NCI-H526 treated with DMSO at 0.1 percent for 48 hours (cell line): ENCODE results near the gene ADM5.

Experiments
- DNase-seq: peaks from one replicate; lab custom pipeline; 2025; lab: John Stamatoyannopoulos, UW

The ADM5 gene, protein sequence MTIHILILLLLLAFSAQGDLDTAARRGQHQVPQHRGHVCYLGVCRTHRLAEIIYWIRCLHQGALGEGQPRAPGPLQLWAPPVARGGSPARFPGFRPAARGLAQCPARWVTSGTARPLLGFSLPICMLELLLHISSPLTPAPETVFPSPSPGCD

DNA sequence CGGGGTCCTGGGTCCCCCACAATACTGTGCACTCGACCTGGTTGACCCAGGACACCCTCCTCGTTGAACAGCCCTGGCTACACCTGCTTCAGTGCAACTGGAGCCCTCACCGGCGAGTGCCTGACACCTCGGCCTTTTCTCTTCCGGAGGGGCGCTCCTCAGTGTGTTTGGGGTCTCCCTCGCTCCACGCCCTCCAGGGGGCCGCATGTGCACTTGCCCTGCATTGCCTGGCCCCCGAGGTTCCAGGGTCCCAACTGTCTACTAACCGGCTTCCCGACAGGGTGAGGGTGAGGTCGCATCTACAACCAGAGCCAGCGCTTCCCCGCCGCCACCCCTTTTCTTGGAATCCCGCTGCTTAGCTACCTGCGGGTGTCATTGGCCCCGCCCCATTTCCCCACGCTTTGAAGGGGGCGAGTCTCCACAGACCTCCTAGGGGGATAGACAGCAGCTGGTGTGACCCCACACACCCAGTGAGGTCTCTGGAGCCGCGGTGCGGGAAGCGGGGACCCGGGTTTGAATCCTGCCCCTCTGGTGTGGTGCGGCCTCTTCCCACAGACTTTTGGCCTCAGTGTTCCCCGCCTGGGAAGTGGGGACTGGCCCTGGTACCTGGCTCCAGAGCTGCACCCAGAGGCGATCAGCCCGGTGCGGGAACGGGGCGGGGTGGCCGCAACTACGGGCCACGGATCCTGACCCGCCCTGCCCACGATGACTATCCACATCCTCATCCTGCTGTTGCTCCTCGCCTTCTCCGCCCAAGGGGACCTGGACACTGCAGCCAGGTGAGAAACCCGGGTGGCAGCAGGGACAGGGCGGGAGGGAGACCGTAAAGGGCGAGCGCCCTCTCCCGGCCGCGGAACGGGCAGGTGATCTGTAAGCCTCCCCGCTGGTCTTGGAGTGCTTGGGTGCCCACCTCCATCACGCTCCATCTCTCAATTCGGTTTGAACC is at the start of gene ADM5:
Gene ADM5 (plus strand): TSS at position 462 of the 946 bp plus-strand sequence. CDS start 244 bp downstream, at position 706.
- DNase-seq: peak; percentile 27

DNA sequence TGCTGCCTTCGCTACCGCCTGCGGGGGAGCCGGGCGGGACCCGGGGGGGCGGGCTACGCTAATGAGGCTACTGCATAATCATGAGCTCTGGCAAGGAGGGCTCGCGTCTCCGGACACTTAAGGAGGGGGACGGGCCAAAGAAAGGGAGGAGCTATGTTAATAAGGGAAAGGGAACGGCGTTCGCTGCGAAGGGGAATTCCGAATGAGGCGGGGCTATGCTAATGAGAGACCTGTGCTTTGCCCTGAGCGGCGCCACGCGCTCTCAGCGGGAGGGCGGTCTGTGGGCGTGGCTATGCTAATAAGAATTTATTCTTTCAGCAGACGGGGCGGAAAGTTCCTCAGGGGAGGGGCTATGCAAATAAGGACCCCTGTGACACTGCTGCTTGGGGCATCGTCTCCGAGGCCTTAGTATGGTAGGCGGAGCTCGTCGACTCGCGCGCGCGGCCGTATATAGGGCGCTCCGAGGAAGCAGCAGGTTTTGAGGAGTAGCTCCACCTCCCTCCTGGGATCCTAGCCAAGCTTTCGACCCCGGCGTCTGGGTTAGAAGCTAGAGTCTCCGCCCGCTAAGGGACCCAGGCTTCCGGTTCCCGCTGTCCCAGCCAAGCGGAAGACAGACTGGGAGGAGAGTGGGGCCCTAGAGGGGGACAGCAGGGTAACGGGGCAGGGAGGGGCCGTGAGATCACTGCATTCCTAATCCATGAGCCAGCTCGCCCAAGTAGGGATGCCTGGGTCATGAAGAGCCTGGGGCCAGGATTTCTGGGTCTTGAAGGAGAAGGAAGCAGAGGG is 49.1 kb upstream of the ADM5 start, which contains the start of gene RRAS:
Gene RRAS (minus strand): TSS at position 31 of the 786 bp plus-strand sequence. CDS start 45 bp downstream, outside the sequence.
- DNase-seq: peak; percentile 98

DNA sequence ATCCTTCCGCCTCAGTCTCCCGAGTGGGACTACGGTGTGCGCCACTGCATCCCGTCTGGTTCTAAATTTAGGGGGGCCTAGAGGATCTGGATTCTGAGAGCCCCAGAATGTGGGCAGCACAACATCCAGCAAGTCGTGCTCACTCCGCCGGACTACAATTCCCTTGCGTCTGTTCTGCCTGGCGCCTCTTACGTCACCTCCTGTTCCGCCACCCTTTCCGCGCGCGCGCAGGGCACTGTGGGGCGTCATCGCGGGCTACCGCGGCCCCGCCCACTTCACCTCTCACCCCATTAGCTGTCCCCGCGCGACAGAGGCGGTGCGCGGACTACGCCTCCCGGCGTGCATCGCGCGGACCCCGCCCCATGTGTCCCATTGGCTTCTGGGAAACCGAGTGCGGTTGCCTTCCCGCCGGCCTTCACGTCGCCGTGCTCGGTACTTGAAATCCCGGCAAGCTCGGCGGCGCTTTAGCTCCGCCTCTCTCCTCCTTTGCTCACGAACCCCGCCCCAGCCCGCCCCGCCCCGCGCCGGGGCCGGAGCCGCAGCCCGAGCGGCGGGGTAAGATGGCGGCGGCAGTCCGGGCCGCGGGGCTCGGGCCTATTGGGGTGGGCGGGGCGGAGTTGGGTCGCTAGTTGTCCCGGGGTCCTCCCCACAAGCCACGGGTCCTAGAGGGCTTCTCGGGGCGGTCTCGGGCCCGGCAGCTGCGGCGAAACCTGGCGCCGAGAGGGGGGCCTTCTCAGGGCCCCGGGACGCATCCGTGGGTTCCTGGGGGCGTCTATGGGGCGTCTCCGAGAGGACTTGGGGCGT is 47.5 kb upstream of the ADM5 start, which contains the start of gene SCAF1:
Gene SCAF1 (plus strand): TSS at position 522 of the 804 bp plus-strand sequence. CDS start 2,818 bp downstream, outside the sequence.
- peak; percentile 98 for DNase-seq

DNA sequence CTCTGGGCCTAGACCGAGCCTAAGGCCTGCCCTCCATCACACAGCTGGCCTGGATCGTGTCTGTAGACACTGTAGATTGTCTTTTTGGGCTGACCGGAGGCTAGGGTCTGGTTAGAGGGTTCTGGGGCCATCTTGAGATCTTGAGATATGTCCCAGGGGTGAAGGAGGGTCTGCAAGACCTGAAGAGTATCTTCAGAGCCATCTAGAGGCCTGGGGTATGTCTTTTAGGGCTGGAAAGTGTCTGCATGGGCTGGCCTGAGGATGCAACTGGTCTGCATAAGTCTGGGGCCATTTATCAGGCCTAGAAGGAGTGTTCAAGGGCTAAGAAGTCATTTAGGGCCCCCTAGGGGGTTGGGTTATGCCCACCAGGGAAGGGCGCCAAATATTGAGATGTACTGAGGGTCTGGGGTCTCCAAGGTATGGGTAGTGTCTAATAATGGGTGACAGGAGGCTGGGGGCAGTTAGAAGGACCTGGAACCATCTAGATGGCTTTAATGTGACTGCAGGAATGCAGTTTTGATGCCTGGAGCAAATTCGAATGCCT is 46.8 kb upstream of the ADM5 start:
- DNase-seq: no peak

DNA sequence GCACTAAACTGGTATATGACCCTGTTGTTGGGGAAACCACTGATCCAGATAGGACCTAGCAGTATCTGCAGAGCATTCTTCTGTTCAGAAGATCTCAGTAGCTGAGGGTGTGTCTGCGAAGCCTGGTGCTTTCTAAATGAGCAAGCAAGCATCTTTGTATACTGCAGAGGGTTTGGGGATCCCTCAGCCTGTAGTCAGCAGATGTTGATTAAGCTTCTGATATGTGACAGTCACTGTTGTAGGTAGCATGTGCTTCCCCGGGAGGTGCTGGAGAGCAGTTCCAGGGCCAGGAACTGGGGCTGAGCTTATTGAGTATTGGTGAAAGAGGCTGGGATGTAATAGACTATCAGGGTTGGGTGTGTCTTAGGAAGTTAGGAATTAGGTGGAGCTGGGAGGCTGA is 45.9 kb upstream of the ADM5 start:
- no peak for DNase-seq

DNA sequence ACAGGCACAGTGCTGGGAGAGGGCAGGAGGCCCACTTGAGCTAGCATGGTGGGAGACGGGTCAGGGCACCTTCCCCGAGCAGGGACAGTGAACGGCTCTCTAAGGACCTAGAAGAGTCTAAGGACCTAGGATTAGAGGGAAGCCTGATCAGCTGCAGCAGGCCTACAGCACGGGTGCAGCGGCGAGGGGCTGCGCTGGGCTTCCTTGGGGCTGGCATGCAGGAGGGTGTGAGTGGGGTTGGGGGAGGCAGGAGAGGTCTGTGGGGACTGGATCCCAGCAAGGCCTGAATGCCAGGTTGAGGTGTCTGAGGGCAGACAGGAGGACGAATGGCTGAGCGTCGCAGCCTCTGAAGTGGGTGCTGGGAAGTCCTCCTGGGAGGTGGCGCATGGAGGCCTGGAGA is 43.8 kb upstream of the ADM5 start:
- no peak for DNase-seq

DNA sequence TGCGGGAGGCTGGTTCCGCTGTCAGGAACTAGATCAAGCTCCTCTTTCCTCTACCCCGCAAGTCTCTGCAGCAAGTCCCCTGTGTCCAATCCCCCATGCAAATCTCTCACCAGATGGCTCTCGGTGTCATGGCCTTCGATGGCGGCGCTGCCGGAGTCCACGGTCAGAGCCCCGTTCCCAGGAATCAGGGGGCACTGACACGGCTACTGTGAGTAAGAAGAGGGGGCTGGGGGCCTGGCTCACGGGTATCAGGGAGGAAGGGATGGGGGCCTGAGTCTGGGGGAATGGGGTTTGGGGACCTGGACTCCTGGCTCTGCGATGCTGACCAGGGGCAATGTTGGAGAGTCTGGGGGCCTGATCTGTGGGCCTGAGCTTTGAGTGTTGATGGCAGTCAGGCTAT is 43.4 kb upstream of the ADM5 start:
- DNase-seq: no peak

DNA sequence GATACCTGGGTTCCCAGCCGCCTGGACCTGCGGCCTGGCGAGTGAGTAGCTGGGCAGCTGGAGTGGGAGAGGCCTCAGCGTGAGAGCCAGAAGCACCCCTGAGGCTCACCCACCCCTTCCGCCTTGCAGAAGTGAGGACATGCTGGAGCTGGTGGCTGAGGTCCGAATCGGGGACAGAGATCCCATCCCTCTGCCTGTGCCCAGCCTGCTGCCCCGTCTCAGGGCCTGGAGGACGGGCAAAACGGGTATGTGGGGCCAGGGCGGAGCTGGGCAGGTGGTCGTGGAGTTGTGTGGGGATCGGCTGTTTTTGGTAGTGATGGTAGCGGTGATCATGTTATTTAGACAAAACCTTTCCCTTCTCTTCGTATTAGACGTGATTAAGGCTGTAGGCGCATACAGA is 42.8 kb upstream of the ADM5 start:
- no peak for DNase-seq

DNA sequence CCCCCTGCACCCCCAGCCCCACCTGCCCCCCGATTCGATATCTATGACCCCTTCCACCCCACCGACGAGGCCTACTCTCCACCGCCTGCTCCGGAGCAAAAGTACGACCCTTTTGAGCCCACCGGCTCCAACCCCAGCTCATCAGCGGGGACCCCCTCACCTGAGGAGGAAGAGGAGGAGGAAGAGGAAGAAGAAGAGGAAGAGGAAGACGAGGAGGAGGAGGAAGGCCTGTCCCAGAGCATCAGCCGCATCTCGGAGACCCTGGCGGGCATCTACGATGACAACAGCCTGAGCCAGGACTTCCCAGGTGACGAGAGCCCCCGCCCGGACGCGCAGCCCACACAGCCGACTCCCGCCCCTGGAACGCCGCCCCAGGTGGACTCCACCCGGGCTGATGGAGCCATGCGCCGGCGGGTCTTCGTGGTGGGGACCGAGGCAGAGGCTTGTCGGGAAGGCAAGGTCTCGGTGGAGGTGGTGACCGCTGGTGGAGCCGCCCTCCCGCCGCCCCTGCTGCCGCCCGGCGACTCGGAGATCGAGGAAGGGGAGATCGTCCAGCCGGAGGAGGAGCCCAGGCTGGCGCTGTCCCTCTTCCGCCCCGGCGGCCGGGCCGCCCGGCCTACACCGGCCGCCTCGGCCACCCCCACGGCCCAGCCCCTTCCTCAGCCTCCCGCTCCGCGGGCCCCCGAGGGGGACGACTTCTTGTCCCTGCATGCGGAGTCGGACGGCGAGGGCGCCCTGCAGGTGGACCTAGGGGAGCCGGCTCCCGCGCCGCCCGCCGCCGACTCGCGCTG is 38.2 kb upstream of the ADM5 start:
- DNase-seq: no peak

DNA sequence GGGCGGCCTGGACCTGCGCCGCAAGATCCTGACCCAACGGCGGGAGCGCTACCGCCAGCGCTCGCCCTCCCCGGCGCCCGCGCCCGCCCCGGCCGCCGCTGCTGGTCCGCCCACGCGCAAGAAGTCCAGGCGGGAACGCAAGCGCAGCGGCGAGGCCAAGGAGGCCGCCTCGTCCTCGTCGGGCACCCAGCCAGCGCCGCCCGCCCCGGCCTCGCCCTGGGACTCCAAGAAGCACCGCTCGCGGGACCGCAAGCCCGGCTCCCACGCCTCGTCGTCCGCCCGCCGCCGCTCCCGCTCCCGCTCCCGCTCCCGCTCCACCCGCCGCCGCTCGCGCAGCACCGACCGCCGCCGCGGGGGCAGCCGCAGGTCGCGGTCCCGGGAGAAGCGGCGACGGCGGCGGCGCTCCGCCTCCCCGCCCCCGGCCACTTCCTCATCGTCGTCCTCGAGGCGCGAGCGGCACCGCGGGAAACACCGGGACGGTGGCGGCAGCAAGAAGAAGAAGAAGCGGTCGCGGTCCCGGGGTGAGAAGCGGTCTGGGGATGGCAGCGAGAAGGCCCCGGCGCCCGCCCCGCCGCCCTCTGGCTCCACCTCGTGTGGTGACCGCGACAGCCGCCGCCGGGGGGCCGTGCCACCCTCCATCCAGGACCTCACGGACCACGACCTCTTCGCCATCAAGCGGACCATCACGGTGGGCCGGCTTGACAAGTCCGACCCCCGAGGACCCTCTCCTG is 37.4 kb upstream of the ADM5 start:
- DNase-seq: no peak

DNA sequence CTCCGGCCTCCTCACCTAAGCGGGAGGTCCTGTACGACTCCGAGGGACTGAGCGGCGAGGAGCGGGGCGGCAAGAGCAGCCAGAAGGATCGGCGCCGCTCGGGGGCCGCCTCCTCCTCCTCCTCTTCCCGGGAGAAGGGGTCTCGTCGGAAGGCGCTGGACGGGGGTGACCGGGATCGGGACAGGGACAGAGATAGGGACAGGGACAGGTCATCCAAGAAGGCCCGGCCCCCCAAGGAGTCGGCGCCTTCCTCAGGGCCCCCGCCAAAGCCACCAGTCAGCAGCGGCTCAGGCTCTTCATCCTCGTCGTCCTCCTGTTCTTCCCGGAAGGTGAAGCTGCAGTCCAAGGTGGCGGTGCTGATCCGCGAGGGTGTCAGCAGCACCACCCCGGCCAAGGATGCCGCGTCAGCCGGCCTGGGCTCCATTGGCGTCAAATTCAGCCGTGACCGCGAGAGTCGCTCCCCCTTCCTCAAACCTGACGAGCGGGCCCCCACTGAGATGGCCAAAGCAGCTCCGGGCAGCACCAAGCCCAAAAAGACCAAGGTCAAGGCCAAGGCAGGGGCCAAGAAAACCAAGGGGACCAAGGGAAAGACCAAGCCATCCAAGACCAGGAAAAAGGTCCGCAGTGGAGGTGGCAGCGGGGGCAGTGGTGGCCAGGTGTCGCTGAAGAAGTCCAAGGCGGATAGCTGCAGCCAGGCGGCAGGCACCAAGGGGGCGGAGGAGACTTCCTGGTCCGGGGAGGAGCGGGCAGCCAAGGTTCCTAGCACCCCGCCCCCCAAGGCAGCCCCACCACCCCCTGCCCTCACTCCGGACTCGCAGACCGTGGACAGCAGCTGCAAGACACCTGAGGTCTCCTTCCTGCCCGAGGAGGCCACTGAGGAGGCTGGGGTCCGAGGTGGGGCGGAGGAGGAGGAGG is 36.6 kb upstream of the ADM5 start:
- no peak for DNase-seq

DNA sequence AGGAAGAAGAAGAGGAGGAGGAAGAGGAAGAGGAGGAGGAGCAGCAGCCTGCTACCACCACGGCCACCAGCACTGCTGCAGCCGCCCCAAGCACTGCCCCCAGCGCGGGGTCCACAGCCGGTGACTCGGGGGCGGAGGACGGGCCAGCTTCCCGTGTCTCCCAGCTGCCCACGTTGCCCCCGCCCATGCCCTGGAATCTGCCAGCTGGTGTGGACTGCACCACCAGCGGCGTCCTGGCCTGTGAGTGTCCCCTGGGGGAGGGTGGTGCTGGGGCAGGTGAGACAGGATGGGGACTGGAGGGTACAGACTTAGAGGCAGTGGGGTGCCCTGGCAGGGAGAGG is 36.0 kb upstream of the ADM5 start:
- DNase-seq: no peak

DNA sequence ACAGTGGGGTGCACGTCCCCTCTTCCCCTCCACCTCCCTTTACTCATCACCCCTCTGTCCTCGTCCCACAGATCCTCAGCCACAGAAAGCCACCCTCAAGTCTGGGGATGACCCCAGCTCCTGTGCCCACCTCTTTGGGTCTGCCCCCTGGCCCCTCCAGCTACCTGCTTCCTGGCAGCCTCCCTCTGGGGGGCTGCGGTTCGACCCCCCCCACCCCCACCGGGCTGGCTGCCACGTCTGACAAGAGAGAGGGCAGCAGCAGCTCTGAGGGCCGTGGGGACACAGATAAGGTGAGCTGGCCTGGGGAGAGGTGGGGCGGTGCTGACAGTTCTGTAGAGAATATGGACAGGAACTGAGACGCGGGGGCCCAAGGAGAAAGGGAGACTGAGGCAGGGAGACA is 34.8 kb upstream of the ADM5 start:
- no peak for DNase-seq

DNA sequence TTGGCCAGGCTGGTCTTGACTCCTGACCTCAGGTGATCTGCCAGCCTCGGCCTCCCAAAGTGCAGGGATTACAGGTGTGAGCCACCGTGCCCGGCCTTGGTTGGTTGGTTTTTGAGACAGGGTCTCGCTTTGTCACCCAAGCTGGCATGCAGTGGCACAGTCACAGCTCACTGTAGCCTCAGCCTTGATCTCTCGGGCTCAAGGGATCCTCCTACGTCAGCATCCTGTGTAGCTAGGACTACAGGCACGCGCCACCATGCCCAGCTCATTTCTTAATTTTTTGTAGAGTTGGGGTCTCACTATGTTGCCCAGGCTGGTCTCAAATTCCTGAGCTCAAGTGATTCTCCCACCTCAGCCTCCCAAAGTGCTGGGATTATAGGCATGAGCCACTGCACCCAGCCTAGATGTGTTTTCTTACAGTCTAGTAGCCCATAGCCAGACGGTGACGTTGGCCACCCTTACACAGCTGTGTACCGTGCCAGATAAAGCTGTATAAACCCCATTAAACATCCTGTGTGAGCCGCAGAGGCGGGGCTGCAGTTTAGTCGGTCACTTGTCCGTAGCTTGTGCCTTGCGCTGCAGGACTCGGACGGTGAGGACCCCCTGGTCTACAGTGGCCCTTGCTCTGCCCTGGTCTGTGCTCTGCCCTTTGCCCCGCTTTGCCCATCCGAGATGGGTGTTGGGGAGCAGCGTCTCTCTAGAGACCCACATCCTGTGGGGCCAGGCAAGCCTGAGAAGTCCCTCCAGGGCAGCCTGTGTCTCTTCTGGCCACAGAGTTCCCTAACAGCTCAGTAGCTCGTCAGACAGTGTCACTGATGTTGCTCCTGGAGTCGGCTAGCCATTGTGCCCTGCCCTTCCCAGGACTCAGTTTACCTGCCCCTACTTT is 33.6 kb upstream of the ADM5 start:
- DNase-seq: no peak

DNA sequence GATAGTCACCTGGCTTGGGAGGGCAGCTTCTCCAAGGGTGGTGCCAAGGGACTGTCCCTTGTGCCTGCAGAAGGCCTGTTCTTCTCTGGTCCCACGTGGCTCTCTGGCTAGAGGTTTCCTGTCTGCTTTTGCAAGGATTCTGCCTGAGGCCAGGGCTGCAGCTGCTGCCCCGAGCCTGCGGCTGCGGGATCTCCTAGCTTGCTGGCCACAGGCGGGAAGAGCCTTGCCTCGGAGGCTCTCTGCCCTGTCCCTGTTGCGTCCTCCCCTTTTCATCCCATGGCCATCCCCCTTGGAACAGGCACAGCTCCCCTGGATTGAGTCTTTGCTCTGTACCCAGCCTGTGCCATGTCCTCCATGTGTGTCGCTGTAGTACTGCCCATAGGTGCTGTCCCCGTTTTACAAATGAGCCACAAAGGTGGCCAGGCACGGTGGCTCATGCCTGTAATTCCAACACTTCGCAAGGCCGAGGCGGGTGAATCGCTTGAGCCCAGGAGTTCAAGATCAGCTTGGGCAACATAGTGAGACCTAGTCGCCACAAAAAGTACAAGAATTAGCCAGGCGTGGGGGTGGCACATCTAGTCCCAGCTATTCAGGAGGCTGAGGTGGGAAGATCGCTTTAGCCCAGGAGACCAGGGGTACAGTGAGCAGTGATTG is 32.8 kb upstream of the ADM5 start:
- no peak for DNase-seq

DNA sequence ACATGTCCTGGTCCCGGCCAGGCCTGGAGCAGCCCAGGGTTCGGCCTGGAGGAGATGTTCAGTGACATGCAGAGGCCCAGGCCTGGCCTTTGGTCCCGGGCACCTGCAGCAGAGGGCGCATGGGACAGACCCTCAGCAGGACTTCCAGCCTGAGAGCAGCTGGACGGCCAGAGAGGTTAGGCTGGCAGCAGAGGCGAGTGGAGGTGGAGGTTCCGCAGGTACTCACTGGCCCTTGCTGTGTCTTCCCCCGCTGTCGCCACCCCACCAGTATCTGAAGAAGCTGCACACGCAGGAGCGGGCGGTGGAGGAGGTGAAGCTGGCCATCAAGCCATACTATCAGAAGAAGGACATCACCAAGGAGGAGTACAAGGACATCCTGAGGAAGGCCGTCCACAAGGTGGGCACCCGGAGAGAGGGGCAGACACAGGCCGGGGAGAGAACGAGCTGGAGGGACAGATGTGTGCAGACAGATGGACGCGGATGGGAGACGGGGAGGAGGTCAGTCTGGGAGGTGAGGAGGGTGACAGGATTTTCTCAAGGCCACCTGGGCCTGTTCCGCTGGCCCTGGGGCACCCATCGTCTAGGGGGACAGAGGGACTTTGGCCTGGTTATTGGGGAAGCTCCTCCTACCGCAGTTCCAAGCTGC is 31.8 kb upstream of the ADM5 start:
- no peak for DNase-seq

DNA sequence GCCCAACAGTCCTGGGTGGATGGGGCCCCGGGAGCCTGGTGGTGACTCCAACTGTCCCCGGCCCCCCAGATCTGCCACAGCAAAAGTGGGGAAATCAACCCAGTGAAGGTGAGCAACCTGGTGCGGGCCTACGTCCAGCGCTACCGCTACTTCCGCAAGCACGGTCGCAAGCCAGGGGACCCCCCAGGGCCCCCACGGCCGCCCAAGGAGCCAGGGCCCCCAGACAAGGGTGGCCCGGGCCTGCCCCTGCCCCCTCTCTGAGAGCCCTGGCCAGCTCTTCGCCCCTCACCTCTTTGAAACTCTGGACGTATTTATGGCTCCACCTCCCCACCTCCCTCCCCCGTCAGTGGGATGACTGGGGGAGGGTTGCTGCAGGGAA is 31.3 kb upstream of the ADM5 start:
- no peak for DNase-seq
